GM19324 (cell line): Measurements from ENCODE around the gene RIOK1.
"Not testable (repeated sequence)": the region's sequence is repeated elsewhere in the genome, so short reads cannot be mapped to it uniquely, and the experiment has no call there.

Source experiments
- ATAC-seq: cut with Tn5 transposase; IDR thresholded peaks from one replicate; pipeline ENCODE4 v1.9.1; 2021; ENCODE audit warnings: mild to moderate bottlenecking, moderate library complexity; ENCODE audit not compliant: unreplicated experiment, low FRiP score

Gene RIOK1

GRCh38 chr6:7439228-7439627 lies 49.6 kb downstream of the RIOK1 start:
- no peak for ATAC-seq

GRCh38 chr6:7440476-7440875 lies 50.9 kb downstream of the RIOK1 start:
- no peak for ATAC-seq

GRCh38 chr6:7441048-7441775 lies 51.6 kb downstream of the RIOK1 start:
- no peak for ATAC-seq

GRCh38 chr6:7442467-7442866 lies 52.9 kb downstream of the RIOK1 start:
- ATAC-seq = no peak

- no peak for ATAC-seq
These were observed 55.5 kb downstream of the RIOK1 start for GRCh38 chr6:7445101-7445500.

- ATAC-seq = no peak
These were observed 56.4 kb downstream of the RIOK1 start for GRCh38 chr6:7445885-7446461.

GRCh38 chr6:7446619-7447325 lies 57.2 kb downstream of the RIOK1 start:
- no peak for ATAC-seq

GRCh38 chr6:7448232-7448631 lies 58.6 kb downstream of the RIOK1 start:
- no peak for ATAC-seq

GRCh38 chr6:7449018-7449417 lies 59.4 kb downstream of the RIOK1 start:
- no peak for ATAC-seq

GRCh38 chr6:7451326-7451725 lies 61.7 kb downstream of the RIOK1 start:
- ATAC-seq = no peak

GRCh38 chr6:7452898-7453297 lies 63.3 kb downstream of the RIOK1 start:
- no peak for ATAC-seq

GRCh38 chr6:7454696-7455358 lies 65.2 kb downstream of the RIOK1 start:
- ATAC-seq = no peak

GRCh38 chr6:7456302-7456701 lies 66.7 kb downstream of the RIOK1 start:
- ATAC-seq = not testable (repeated sequence)

GRCh38 chr6:7461416-7461815 lies 71.8 kb downstream of the RIOK1 start:
- ATAC-seq = no peak

- ATAC-seq = no peak
These were observed 74.2 kb downstream of the RIOK1 start for GRCh38 chr6:7463785-7464184.

GRCh38 chr6:7467007-7467897 lies 77.6 kb downstream of the RIOK1 start:
- no peak for ATAC-seq
